ENCODE results near the gene CASS4. TPM values are rescaled to one million over a fixed set of nuclear protein-coding genes. Genes with fewer than 3 reads are reported as not detected.

Gene CASS4
- total and polyA plus RNA-seq, 2 donors (not counting 3 experiments of a cell fraction or from before 2014, with no cell fraction given), result not detected

Small RNA genes lying within 50 kb of the gene (small RNA-seq; reads per million reads assigned to genes)
- not detected for gene RPL39P (ENCODE audit: insufficient read depth, insufficient read length, low read depth, low replicate concordance)

Other genes with a start within 250 kb of the CASS4 start
- not detected in 2 replicates for gene MC3R, start 163.5 kb upstream of the CASS4 start, total RNA-seq
- not detected in 2 replicates for gene MC3R, start 163.5 kb upstream of the CASS4 start, polyA plus RNA-seq
- 37.6 and 44.5 TPM in 2 replicates for gene FAM210B, start 53.3 kb upstream of the CASS4 start, total RNA-seq
- gene FAM210B, start 53.3 kb upstream of the CASS4 start, polyA plus RNA-seq, result 20.6 and 24.6 TPM in 2 replicates
- gene AURKA, start 20.0 kb upstream of the CASS4 start, total RNA-seq, result 56.9 and 57.6 TPM in 2 replicates
- gene AURKA, start 20.0 kb upstream of the CASS4 start, polyA plus RNA-seq, result 27.3 and 33.1 TPM in 2 replicates
- 32.9 and 39.6 TPM in 2 replicates for gene CSTF1, start 19.6 kb upstream of the CASS4 start, total RNA-seq
- 49.3 and 51.7 TPM in 2 replicates for gene CSTF1, start 19.6 kb upstream of the CASS4 start, polyA plus RNA-seq
- 82.2 and 84.7 TPM in 2 replicates for gene RTF2, start 56.4 kb downstream of the CASS4 start, total RNA-seq
- gene RTF2, start 56.4 kb downstream of the CASS4 start, polyA plus RNA-seq, result 61.3 and 68.8 TPM in 2 replicates
- gene FAM209A, start 112.5 kb downstream of the CASS4 start, total RNA-seq, result 0.49 TPM in 1 of 2 replicates, not detected in the other
- gene FAM209A, start 112.5 kb downstream of the CASS4 start, polyA plus RNA-seq, result 0.13 and 0.37 TPM in 2 replicates
- gene FAM209B, start 121.0 kb downstream of the CASS4 start, total RNA-seq, result not detected in 2 replicates
- gene FAM209B, start 121.0 kb downstream of the CASS4 start, polyA plus RNA-seq, result 0.22 TPM in 1 of 2 replicates, not detected in the other
- not detected in 2 replicates for gene TFAP2C, start 217.0 kb downstream of the CASS4 start, total RNA-seq
- 0.06 TPM in 1 of 2 replicates, not detected in the other for gene TFAP2C, start 217.0 kb downstream of the CASS4 start, polyA plus RNA-seq